A549 (cell line): ENCODE measurements around the gene DCTD. TPM values are rescaled to one million over a fixed set of nuclear protein-coding genes. Genes with fewer than 3 reads are reported as not detected.

Source experiments
- ATAC-seq, 2 experiments: fragments of 200-7000 bp in 1 of 2; fragments of >200 bp in 1 of 2; cut with Nextera tagmentation in 1 of 2; cut with Tn5 transposase in 1 of 2; 3 replicates each; pipeline versions ENCODE4 v1.8.0 to v1.9.1; 2018 to 2020; ENCODE audit warnings: mild to moderate bottlenecking in 1 of 2, moderate library complexity in 1 of 2
- CTCF ChIA-PET: fragments of 300-600 bp; sonication (Branson Sonifier 250); formaldehyde crosslinking; extraction: SDS; loops from one replicate; lab custom pipeline; 2021; ENCODE audit warnings: antibody characterized with exemption, inconsistent platforms; lab: Yijun Ruan, JAX
- POLR2A ChIA-PET: fragments of 350-600 bp; formaldehyde crosslinking; extraction: SDS; loops from one replicate; lab custom pipeline; 2021; ENCODE audit warnings: antibody characterized with exemption, inconsistent platforms; lab: Yijun Ruan, JAX
- DNase-seq, 2 experiments: peaks; one replicate each; pipeline versions ENCODE4 v3.0.0 to v3.0.0-alpha.2; 2011 to 2016; ENCODE audit warnings: low read depth in 1 of 2, low spot score in 1 of 2
- FAIRE-seq: peaks from 2 replicates; lab custom pipeline; 2011; peaks lifted over from hg19 to GRCh38; lab: Jason Lieb, UNC
- H3K27ac ChIP-seq, 2 experiments: fragments of >200 bp; sonication (Bioruptor Twin); formaldehyde crosslinking; 3 replicates each; pipeline ENCODE4 v1.5.1; 2016 to 2017
- H3K4me1 ChIP-seq: fragments of >200 bp; sonication (Bioruptor Twin); formaldehyde crosslinking; 3 replicates; pipeline ENCODE4 v1.6.1; 2016
- H3K4me2 ChIP-seq: fragments of >200 bp; sonication (Bioruptor Twin); formaldehyde crosslinking; 3 replicates; pipeline ENCODE4 v1.6.1; 2016
- H3K4me3 ChIP-seq: fragments of >200 bp; sonication (Bioruptor Twin); formaldehyde crosslinking; 3 replicates; pipeline ENCODE4 v1.5.1; 2016
- H3K9me3 ChIP-seq: fragments of >200 bp; sonication (Bioruptor Twin); formaldehyde crosslinking; 3 replicates; pipeline ENCODE4 v1.6.1; 2016
- BHLHE40 ChIP-seq: IDR thresholded peaks from 2 replicates; pipeline ENCODE4 v1.6.1; 2012; ENCODE audit warnings: low read depth, low read length, inconsistent platforms
- CBX2 ChIP-seq: fragments of 200-600 bp; sonication (generic); IDR thresholded peaks from 2 replicates; pipeline ENCODE4 v1.6.1; 2016; ENCODE audit warnings: low read depth, mild to moderate bottlenecking, borderline replicate concordance
- CEBPB ChIP-seq, 2 experiments: fragments of >200 bp in 1 of 2; sonication (Bioruptor Twin) in 1 of 2; formaldehyde crosslinking in 1 of 2; IDR thresholded peaks; 2 replicates each; pipeline ENCODE4 v1.6.1; 2012 to 2016
- EHF ChIP-seq: fragments of 250-450 bp; sonication (Bioruptor Pico); IDR thresholded peaks from 2 replicates; pipeline ENCODE4 v1.5.0; 2020; ENCODE audit warnings: mild to moderate bottlenecking
- EHMT2 ChIP-seq: fragments of 200-600 bp; sonication (generic); IDR thresholded peaks from 2 replicates; pipeline ENCODE4 v1.6.1; 2016; ENCODE audit warnings: antibody characterized with exemption, low read depth, mild to moderate bottlenecking, moderate library complexity
- HDAC2 ChIP-seq: fragments of 200-600 bp; sonication (generic); IDR thresholded peaks from 2 replicates; pipeline ENCODE4 v1.6.1; 2016
- HOXB13 ChIP-seq: fragments of 250-450 bp; sonication (Bioruptor Pico); IDR thresholded peaks from 2 replicates; pipeline ENCODE4 v1.5.0; 2020; ENCODE audit warnings: low read depth, mild to moderate bottlenecking, moderate library complexity
- JUN ChIP-seq, 2 experiments: fragments of >200 bp; sonication (Bioruptor Twin); formaldehyde crosslinking; IDR thresholded peaks; 2 replicates in 1 of 2; 3 replicates in 1 of 2; pipeline ENCODE4 v1.6.1; 2016 to 2017
- MAZ ChIP-seq: fragments of 150-350 bp; IDR thresholded peaks from 2 replicates; pipeline ENCODE4 v1.6.1; 2014; ENCODE audit warnings: antibody characterized with exemption, low read depth, low read length, borderline replicate concordance
- MYC ChIP-seq: IDR thresholded peaks from 2 replicates; pipeline ENCODE4 v1.6.1; 2012; ENCODE audit warnings: mild to moderate bottlenecking, inconsistent platforms, low read length, improper control_type of control experiment, borderline replicate concordance
- NFE2L2 ChIP-seq: fragments of 150-350 bp; conservative IDR thresholded peaks from 2 replicates; pipeline ENCODE4 v1.6.1; 2014; ENCODE audit warnings: low read length
- PHF8 ChIP-seq: fragments of 200-600 bp; sonication (generic); IDR thresholded peaks from 2 replicates; pipeline ENCODE4 v1.6.1; 2016; ENCODE audit warnings: low read depth, mild to moderate bottlenecking, antibody characterized with exemption, moderate library complexity, borderline replicate concordance
- RAD21 ChIP-seq, 2 experiments: fragments of >200 bp in 1 of 2; sonication (Bioruptor Twin) in 1 of 2; formaldehyde crosslinking in 1 of 2; IDR thresholded peaks in 1 of 2; conservative IDR thresholded peaks in 1 of 2; 2 replicates in 1 of 2; 3 replicates in 1 of 2; pipeline ENCODE4 v1.6.1; 2012 to 2018; ENCODE audit warnings: inconsistent platforms in 1 of 2
- RARB ChIP-seq: fragments of 250-450 bp; sonication (Bioruptor Pico); IDR thresholded peaks from 2 replicates; pipeline ENCODE4 v1.8.0; 2021; ENCODE audit warnings: mild to moderate bottlenecking, moderate library complexity
- RCOR1 ChIP-seq: fragments of 150-350 bp; IDR thresholded peaks from 2 replicates; pipeline ENCODE4 v1.6.1; 2014; ENCODE audit warnings: antibody characterized with exemption, low read length, low read depth
- SMC3 ChIP-seq: fragments of >200 bp; sonication (Bioruptor Twin); formaldehyde crosslinking; IDR thresholded peaks from 3 replicates; pipeline ENCODE4 v1.6.1; 2018; ENCODE audit warnings: inconsistent platforms
- TFCP2L1 ChIP-seq: fragments of 250-450 bp; sonication (Bioruptor Pico); IDR thresholded peaks from 2 replicates; pipeline ENCODE4 v1.5.0; 2021; ENCODE audit warnings: mild to moderate bottlenecking
- ZSCAN20 ChIP-seq: fragments of 250-450 bp; sonication (Bioruptor Pico); IDR thresholded peaks from 2 replicates; pipeline ENCODE4 v1.8.0; 2022; ENCODE audit warnings: mild to moderate bottlenecking, moderate library complexity
- WGBS: methylation state at CpG from one replicate; pipeline ENCODE4 v1.1.6; 2017; ENCODE audit errors: missing lambda C conversion rate; 5-methylcytosine and 5-hydroxymethylcytosine counted together
- polyA plus RNA-seq, 4 experiments: library from polyadenylated mRNA; depleted of rRNA in 3 of 4; stranded (reverse); fragments of >200 nt; fragmentation: RNase III in 1 of 4; extraction: RNeasy Plus Mini Kit Qiagen cat#74134 plus additional on column Dnase treatment in 1 of 4; gene quantifications; 2 replicates in 3 of 4; 3 replicates in 1 of 4; pipeline ENCODE4 v1.2.3, GENCODE V29; 2011 to 2017
- TF ChIP-seq, protein P1 (sequence below): IDR thresholded peaks from 2 replicates; pipeline ENCODE4 v1.6.1; 2012
- TF ChIP-seq, protein P2 (sequence below): fragments of >200 bp; sonication (Bioruptor Twin); formaldehyde crosslinking; IDR thresholded peaks from 2 replicates; pipeline ENCODE4 v1.6.1; 2016
- TF ChIP-seq, protein P3 (sequence below): fragments of 250-450 bp; sonication (Bioruptor Pico); IDR thresholded peaks from 2 replicates; pipeline ENCODE4 v1.5.0; 2021; ENCODE audit warnings: mild to moderate bottlenecking, moderate library complexity, borderline replicate concordance
- TF ChIP-seq, protein P4 (sequence below): fragments of 450-650 bp; IDR thresholded peaks from 2 replicates; pipeline ENCODE4 v1.6.1; 2014; ENCODE audit warnings: antibody characterized with exemption
- TF ChIP-seq, protein P5 (sequence below): fragments of 150-350 bp; IDR thresholded peaks from 2 replicates; pipeline ENCODE4 v1.6.1; 2014; ENCODE audit warnings: low read depth, mild to moderate bottlenecking, low read length
- TF ChIP-seq, protein P6 (sequence below): fragments of 200-600 bp; sonication (generic); IDR thresholded peaks from 2 replicates; pipeline ENCODE4 v1.6.1; 2016; ENCODE audit warnings: antibody characterized with exemption, mild to moderate bottlenecking, moderate library complexity

The DCTD gene
- polyA plus RNA-seq, 2 of the 4 experiments (the other 2 are of a cell fraction), result 74.4 to 112 TPM

DNA sequence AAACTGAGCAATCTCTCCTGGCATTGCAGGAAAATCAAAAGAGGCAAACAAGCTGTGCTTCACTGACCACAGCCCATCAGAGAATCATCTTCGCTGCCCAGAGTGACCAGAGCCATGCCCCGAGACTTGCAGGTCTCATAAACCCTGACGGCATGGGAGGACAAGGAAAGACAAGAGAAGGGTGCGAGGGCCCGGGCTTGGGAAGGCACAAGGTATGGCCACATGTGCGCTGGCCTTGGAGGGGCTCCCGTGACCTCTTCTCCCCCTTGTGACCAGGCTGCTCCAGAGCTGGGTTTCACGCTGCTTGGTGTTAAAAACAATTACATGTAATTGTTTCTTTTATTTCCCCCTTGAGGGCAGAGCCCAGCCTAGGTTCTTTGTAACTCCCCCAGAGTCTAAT lies 20.8 kb downstream of the DCTD start (continued):
- TF ChIP-seq, protein P1, sequence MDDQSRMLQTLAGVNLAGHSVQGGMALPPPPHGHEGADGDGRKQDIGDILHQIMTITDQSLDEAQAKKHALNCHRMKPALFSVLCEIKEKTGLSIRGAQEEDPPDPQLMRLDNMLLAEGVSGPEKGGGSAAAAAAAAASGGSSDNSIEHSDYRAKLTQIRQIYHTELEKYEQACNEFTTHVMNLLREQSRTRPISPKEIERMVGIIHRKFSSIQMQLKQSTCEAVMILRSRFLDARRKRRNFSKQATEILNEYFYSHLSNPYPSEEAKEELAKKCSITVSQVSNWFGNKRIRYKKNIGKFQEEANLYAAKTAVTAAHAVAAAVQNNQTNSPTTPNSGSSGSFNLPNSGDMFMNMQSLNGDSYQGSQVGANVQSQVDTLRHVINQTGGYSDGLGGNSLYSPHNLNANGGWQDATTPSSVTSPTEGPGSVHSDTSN, result no peak

DNA sequence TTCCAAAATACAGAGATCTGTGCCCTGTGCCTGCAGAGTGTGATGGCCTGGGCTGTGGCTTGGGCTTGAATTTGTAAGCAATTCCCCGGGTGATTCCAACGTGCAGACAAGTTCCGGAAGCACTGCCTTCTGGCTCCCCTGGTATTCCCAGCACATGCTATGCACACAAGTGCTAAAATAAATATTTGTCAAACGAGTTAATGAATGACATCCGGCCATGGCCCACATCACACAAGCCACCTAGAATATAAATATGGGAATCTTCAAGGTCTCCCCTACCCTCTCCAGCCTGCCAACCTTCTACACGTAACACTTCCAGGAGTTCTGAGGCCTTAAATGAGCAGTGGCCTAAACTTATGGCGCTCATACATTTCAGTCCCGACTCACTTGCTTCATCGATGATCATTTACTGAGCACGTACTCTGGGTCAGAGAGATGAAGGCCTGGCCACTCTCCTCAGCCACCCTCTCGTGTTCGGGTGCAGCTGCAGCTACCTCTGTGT lies 21.3 kb downstream of the DCTD start:
- 80% methylated on average over 11 of the region's 12 CpGs for WGBS
- POLR2A ChIA-PET, result no interaction called here

DNA sequence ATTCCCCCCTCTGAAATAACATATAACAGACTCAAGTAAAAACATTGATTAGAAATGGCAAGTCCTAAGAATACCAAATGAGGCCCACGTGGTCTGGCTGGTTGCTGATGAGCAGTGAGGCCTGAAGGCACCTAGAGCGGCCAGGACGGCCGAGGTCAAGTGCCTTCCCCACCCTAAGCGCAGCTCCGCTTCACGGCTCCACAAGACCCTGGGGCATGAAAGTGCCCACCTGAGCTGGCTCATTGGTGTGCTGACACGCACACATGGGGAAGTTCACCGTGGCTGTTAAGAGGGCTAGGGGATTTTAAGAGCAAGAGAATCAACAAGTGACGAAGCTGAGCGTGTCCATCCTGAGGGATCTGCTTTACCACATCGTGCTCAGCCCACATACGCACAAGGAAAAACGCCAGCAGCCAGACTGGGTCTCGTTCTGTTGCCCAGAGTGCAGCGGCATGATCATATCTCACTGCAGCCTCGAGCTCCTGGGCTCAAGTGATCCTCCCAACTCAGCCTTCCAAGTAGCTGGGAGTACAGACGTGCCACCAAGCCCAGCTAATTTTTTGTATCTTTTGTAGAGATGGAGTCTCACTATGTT lies 22.4 kb downstream of the DCTD start:
- ATAC-seq, result no peak
- H3K4me1 ChIP-seq, result 0 out of 3 replicates have a peak, but pooled peaks cover 3% of the 10 kb centered on the region
- ChIA-PET POLR2A (no interaction called here), CTCF (no interaction called here)
- H3K4me3 ChIP-seq, result no peak overlapping the region
- DNase-seq, result no peak
- TF ChIP-seq RCOR1 (no peak), RAD21 (conservative IDR thresholded peaks at IDR 0.05 in 1 of 2, IDR thresholded peaks at IDR 0.05 in 1 of 2) (no peak), TFCP2L1 (CRISPR knock-in tag) (no peak), MAZ (no peak), PHF8 (no peak), JUN (IDR thresholded peaks at IDR 0.05) (no peak), EHMT2 (no peak), CEBPB (IDR thresholded peaks at IDR 0.05) (no peak), NFE2L2 (no peak), HOXB13 (CRISPR knock-in tag) (no peak), ZSCAN20 (CRISPR knock-in tag) (no peak), SMC3 (no peak), CBX2 (no peak), RARB (no peak), BHLHE40 (no peak), EHF (CRISPR knock-in tag) (no peak)
- TF ChIP-seq, protein P2, sequence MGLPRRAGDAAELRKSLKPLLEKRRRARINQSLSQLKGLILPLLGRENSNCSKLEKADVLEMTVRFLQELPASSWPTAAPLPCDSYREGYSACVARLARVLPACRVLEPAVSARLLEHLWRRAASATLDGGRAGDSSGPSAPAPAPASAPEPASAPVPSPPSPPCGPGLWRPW, result no peak
- TF ChIP-seq, protein P3, sequence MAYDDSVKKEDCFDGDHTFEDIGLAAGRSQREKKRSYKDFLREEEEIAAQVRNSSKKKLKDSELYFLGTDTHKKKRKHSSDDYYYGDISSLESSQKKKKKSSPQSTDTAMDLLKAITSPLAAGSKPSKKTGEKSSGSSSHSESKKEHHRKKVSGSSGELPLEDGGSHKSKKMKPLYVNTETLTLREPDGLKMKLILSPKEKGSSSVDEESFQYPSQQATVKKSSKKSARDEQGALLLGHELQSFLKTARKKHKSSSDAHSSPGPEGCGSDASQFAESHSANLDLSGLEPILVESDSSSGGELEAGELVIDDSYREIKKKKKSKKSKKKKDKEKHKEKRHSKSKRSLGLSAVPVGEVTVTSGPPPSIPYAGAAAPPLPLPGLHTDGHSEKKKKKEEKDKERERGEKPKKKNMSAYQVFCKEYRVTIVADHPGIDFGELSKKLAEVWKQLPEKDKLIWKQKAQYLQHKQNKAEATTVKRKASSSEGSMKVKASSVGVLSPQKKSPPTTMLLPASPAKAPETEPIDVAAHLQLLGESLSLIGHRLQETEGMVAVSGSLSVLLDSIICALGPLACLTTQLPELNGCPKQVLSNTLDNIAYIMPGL (CRISPR knock-in tag), result no peak
- TF ChIP-seq, protein P4, sequence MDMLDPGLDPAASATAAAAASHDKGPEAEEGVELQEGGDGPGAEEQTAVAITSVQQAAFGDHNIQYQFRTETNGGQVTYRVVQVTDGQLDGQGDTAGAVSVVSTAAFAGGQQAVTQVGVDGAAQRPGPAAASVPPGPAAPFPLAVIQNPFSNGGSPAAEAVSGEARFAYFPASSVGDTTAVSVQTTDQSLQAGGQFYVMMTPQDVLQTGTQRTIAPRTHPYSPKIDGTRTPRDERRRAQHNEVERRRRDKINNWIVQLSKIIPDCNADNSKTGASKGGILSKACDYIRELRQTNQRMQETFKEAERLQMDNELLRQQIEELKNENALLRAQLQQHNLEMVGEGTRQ, result no peak
- TF ChIP-seq, protein P5, sequence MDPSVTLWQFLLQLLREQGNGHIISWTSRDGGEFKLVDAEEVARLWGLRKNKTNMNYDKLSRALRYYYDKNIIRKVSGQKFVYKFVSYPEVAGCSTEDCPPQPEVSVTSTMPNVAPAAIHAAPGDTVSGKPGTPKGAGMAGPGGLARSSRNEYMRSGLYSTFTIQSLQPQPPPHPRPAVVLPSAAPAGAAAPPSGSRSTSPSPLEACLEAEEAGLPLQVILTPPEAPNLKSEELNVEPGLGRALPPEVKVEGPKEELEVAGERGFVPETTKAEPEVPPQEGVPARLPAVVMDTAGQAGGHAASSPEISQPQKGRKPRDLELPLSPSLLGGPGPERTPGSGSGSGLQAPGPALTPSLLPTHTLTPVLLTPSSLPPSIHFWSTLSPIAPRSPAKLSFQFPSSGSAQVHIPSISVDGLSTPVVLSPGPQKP, result no peak
- H3K27ac ChIP-seq, result no peak overlapping the region
- H3K9me3 ChIP-seq, result no peaks in the 10 kb centered on the region
- no peak overlapping the region for H3K4me2 ChIP-seq
- no peak for FAIRE-seq
- WGBS, result 87% methylated on average over 18 of the region's 18 CpGs

More for the DNA sequence above, 21.3 kb downstream of the DCTD start:
- no peak for DNase-seq
- H3K9me3 ChIP-seq, result no peaks in the 10 kb centered on the region
- H3K4me2 ChIP-seq, result no peak overlapping the region
- 0 out of 3 replicates have a peak, but pooled peaks cover 3% of the 10 kb centered on the region for H3K4me1 ChIP-seq
- ATAC-seq, result no peak
- CTCF ChIA-PET, result no interaction called here
- TF ChIP-seq MYC (no peak), HOXB13 (CRISPR knock-in tag) (no peak), RCOR1 (no peak), MAZ (no peak), HDAC2 (no peak)
- TF ChIP-seq, protein P6, sequence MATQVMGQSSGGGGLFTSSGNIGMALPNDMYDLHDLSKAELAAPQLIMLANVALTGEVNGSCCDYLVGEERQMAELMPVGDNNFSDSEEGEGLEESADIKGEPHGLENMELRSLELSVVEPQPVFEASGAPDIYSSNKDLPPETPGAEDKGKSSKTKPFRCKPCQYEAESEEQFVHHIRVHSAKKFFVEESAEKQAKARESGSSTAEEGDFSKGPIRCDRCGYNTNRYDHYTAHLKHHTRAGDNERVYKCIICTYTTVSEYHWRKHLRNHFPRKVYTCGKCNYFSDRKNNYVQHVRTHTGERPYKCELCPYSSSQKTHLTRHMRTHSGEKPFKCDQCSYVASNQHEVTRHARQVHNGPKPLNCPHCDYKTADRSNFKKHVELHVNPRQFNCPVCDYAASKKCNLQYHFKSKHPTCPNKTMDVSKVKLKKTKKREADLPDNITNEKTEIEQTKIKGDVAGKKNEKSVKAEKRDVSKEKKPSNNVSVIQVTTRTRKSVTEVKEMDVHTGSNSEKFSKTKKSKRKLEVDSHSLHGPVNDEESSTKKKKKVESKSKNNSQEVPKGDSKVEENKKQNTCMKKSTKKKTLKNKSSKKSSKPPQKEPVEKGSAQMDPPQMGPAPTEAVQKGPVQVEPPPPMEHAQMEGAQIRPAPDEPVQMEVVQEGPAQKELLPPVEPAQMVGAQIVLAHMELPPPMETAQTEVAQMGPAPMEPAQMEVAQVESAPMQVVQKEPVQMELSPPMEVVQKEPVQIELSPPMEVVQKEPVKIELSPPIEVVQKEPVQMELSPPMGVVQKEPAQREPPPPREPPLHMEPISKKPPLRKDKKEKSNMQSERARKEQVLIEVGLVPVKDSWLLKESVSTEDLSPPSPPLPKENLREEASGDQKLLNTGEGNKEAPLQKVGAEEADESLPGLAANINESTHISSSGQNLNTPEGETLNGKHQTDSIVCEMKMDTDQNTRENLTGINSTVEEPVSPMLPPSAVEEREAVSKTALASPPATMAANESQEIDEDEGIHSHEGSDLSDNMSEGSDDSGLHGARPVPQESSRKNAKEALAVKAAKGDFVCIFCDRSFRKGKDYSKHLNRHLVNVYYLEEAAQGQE, result no peak
- no peak for FAIRE-seq
- H3K4me3 ChIP-seq, result no peak overlapping the region
- no peak overlapping the region for H3K27ac ChIP-seq
